SK-N-SH treated with all-trans-retinoic acid at 6 μM for 48 hours (cell line): Measurements from ENCODE around the gene ARHGAP15.

Source experiments
- GLIS3 ChIP-seq: fragments of 250-450 bp; sonication (Bioruptor Pico); IDR thresholded peaks from 2 replicates; pipeline ENCODE4 v1.5.0; 2020; ENCODE audit warnings: mild to moderate bottlenecking, moderate library complexity
- PATZ1 ChIP-seq: fragments of 250-450 bp; sonication (Bioruptor Pico); IDR thresholded peaks from 2 replicates; pipeline ENCODE4 v1.8.0; 2020; ENCODE audit warnings: mild to moderate bottlenecking, moderate library complexity, borderline replicate concordance
- ZFP30 ChIP-seq: fragments of 450-650 bp; formaldehyde crosslinking; IDR thresholded peaks from 2 replicates; pipeline ENCODE4 v1.5.0; 2022; ENCODE audit warnings: mild to moderate bottlenecking, moderate library complexity
- ZNF8 ChIP-seq: fragments of 450-650 bp; formaldehyde crosslinking; IDR thresholded peaks from 2 replicates; pipeline ENCODE4 v1.5.0; 2020; ENCODE audit warnings: mild to moderate bottlenecking, moderate library complexity

GRCh38 chr2:143297182-143297581, 168.0 kb downstream of the ARHGAP15 start:
- TF ChIP-seq PATZ1 (CRISPR knock-in tag) (no peak), ZFP30 (CRISPR knock-in tag) (no peak), ZNF8 (CRISPR knock-in tag) (no peak), GLIS3 (CRISPR knock-in tag) (no peak)
